GOT3 (cell line): ENCODE results near the gene ANKLE1.
"Not testable (repeated sequence)": the region's sequence is repeated elsewhere in the genome, so short reads cannot be mapped to it uniquely, and the experiment has no call there.

Source experiments
- DNase-seq: peaks from one replicate; lab custom pipeline; 2025; ENCODE audit warnings: mixed read lengths; lab: John Stamatoyannopoulos, UW

ANKLE1 gene

GRCh38 chr19:17283504-17283996, 1.8 kb downstream of the ANKLE1 start:
- DNase-seq, result no peak

GRCh38 chr19:17285415-17286135, 3.9 kb downstream of the ANKLE1 start:
- no peak for DNase-seq

- DNase-seq, result no peak
These were observed 4.6 kb downstream of the ANKLE1 start for GRCh38 chr19:17286263-17286662.

- DNase-seq, result no peak
These were observed 5.1 kb downstream of the ANKLE1 start for GRCh38 chr19:17286752-17287151.

GRCh38 chr19:17289489-17289888, 7.8 kb downstream of the ANKLE1 start:
- DNase-seq, result peak; percentile 38

GRCh38 chr19:17292301-17293074, 10.8 kb downstream of the ANKLE1 start:
- DNase-seq, result peak; percentile 42

GRCh38 chr19:17293605-17294004, 11.9 kb downstream of the ANKLE1 start:
- DNase-seq, result no peak

- DNase-seq, result no peak
These were observed 12.6 kb downstream of the ANKLE1 start for GRCh38 chr19:17294051-17294891.

GRCh38 chr19:17295551-17295950, 13.8 kb downstream of the ANKLE1 start:
- DNase-seq, result not testable (repeated sequence)

- no peak for DNase-seq
These were observed 14.6 kb downstream of the ANKLE1 start for GRCh38 chr19:17296273-17296672.

- DNase-seq, result no peak
These were observed 15.3 kb downstream of the ANKLE1 start for GRCh38 chr19:17296976-17297375.

GRCh38 chr19:17300992-17301619, 19.4 kb downstream of the ANKLE1 start:
- no peak for DNase-seq

GRCh38 chr19:17302391-17303166, 20.9 kb downstream of the ANKLE1 start:
- no peak for DNase-seq

- peak; percentile 80 for DNase-seq
These were observed 21.7 kb downstream of the ANKLE1 start, which contains the start of gene ABHD8 for GRCh38 chr19:17303167-17303939. TSS of gene ABHD8 (minus strand) at chr19:17303425. CDS start at chr19:17301616, 1,809 bp downstream.

GRCh38 chr19:17303940-17304267, 22.2 kb downstream of the ANKLE1 start:
- no peak for DNase-seq

GRCh38 chr19:17304386-17305215, 22.9 kb downstream of the ANKLE1 start:
- no peak for DNase-seq

- no peak for DNase-seq
These were observed 23.5 kb downstream of the ANKLE1 start for GRCh38 chr19:17305216-17305516.

GRCh38 chr19:17305517-17306284, 24.0 kb downstream of the ANKLE1 start, which contains the start of gene MRPL34:
TSS of gene MRPL34 (plus strand) at chr19:17305872. CDS start at chr19:17305893, 21 bp downstream.
- DNase-seq, result peak; percentile 96

GRCh38 chr19:17306285-17306714, 24.6 kb downstream of the ANKLE1 start:
- DNase-seq, result no peak
